ENCODE data around the gene CLOCK. TPM values are rescaled to one million over a fixed set of nuclear protein-coding genes. Genes with fewer than 3 reads are reported as not detected.

Gene CLOCK
- total RNA-seq (2022; extraction: Qiagen RNA extraction; ENCODE audit: low read depth) = 4.4 to 8.2 TPM (median 6.0 TPM) in 5 replicates

DNA sequence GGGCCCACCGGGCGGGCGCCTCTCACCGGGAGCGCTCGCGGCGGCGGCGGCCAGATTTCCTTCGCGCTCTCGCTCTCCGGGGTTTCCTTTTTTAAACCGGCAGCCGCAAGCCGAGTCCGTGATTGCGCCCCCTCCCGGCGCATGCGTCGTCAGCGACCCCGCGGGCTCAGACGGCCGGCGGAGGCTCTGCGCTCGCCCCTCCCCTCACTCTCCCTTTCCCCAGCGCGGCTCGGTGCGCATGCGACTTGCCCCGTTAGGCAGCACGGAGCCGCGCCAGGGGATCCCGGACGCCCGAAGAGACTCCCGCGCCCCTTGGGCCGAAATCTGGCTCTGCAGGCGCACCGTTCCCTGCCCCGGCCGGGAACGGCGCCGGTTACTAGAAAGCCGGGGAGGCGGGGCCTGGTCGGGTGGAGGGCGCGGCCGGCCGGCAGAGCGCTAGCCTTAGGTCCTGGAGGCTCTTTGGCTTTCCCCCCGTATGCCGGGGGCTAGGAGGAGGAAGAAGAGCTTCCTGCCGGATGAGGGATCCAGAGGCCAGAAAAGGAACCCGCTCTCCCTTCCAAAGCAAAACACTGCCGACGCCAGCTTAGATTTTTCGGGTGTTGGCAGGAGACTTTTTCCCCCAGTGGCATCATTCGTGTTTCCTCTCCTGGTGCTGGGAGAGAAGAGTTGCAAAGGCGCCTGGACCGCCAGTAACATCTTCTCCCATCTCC, at the start of gene CLOCK:
TSS of gene CLOCK (minus strand) at position 154 of the 710 bp plus-strand sequence. CDS start 64,124 bp downstream, outside the sequence.

GRCh38 chr4:55592014-55592413, 45.3 kb upstream of the CLOCK start, which contains the start of gene PDCL2:
TSS of gene PDCL2 (minus strand) at chr4:55592245. CDS start at chr4:55592109, 136 bp downstream.

GRCh38 chr4:55395529-55396307, 151.0 kb downstream of the CLOCK start, which contains the start of gene TMEM165:
TSS of gene TMEM165 (plus strand) at chr4:55395957. CDS start at chr4:55396190, 233 bp downstream.

Other genes with a start within 250 kb of the CLOCK start
- 7.7 to 11.1 TPM (median 9.7 TPM) in 5 replicates for gene SRD5A3, start 200.7 kb downstream of the CLOCK start, total RNA-seq (2022; extraction: Qiagen RNA extraction; ENCODE audit: low read depth)
- 40.0 to 65.1 TPM (median 51.8 TPM) in 5 replicates for gene TMEM165, start 151.0 kb downstream of the CLOCK start, total RNA-seq (2022; extraction: Qiagen RNA extraction; ENCODE audit: low read depth)
- gene PDCL2, start 45.3 kb upstream of the CLOCK start, total RNA-seq (2022; extraction: Qiagen RNA extraction; ENCODE audit: low read depth) = not detected in 5 replicates
- 0.31 to 0.60 TPM (median 0.56 TPM) in 5 replicates for gene NMU, start 89.4 kb upstream of the CLOCK start, total RNA-seq (2022; extraction: Qiagen RNA extraction; ENCODE audit: low read depth)

All from A549 treated with DMSO at 1 μM for 4 hours (cell line).